Measurements from ENCODE around the gene DDX1. TPM values are rescaled to one million over a fixed set of nuclear protein-coding genes. Genes with fewer than 3 reads are reported as not detected.

The DDX1 gene
- total RNA-seq, 1 donor from 2014 or later: 115 TPM

GRCh38 chr2:15663802-15664201, 72.1 kb downstream of the DDX1 start:
- Mint-ChIP-seq H3K9me3 (ENCODE audit: low read depth) (peaks cover 9% of the 10 kb centered on the region), H3K36me3 (ENCODE audit: insufficient read depth) (peaks cover 4% of the 10 kb centered on the region), H3K4me1 (ENCODE audit: low read depth) (peaks cover 13% of the 10 kb centered on the region), H3K4me3 (ENCODE audit: low read depth) (no peak overlapping the region), H3K27ac (no peak overlapping the region), H3K27me3 (peaks cover 61% of the 10 kb centered on the region)
- TF ChIP-seq CTCF (IDR thresholded peaks at IDR 0.05; ENCODE audit: unreplicated experiment): no peak
- no peak for DNase-seq (ENCODE audit: low spot score, unreplicated experiment)

- no peak overlapping the region for H3K4me3 Mint-ChIP-seq (ENCODE audit: low read depth)
- no peak for TF ChIP-seq CTCF (IDR thresholded peaks at IDR 0.05; ENCODE audit: unreplicated experiment)
- H3K4me1 Mint-ChIP-seq (ENCODE audit: low read depth): peaks cover 13% of the 10 kb centered on the region
- H3K36me3 Mint-ChIP-seq (ENCODE audit: insufficient read depth): peaks cover 4% of the 10 kb centered on the region
- DNase-seq (ENCODE audit: low spot score, unreplicated experiment): no peak
- H3K9me3 Mint-ChIP-seq (ENCODE audit: low read depth): peaks cover 5% of the 10 kb centered on the region
- peaks cover 63% of the 10 kb centered on the region for H3K27me3 Mint-ChIP-seq
- H3K27ac Mint-ChIP-seq: no peak overlapping the region
Observed at GRCh38 chr2:15664273-15665066, 72.8 kb downstream of the DDX1 start.

GRCh38 chr2:15665067-15665942, 73.6 kb downstream of the DDX1 start:
- Mint-ChIP-seq H3K9me3 (ENCODE audit: low read depth) (peaks cover 5% of the 10 kb centered on the region), H3K27ac (no peak overlapping the region), H3K36me3 (ENCODE audit: insufficient read depth) (peaks cover 4% of the 10 kb centered on the region), H3K27me3 (peaks cover 65% of the 10 kb centered on the region), H3K4me1 (ENCODE audit: low read depth) (peaks cover 13% of the 10 kb centered on the region), H3K4me3 (ENCODE audit: low read depth) (no peak overlapping the region)
- no peak for DNase-seq (ENCODE audit: low spot score, unreplicated experiment)
- TF ChIP-seq CTCF (IDR thresholded peaks at IDR 0.05; ENCODE audit: unreplicated experiment): no peak

GRCh38 chr2:15665943-15666460, 74.3 kb downstream of the DDX1 start:
- H3K27ac Mint-ChIP-seq: no peak overlapping the region
- TF ChIP-seq CTCF (IDR thresholded peaks at IDR 0.05; ENCODE audit: unreplicated experiment): no peak
- peaks cover 4% of the 10 kb centered on the region for H3K36me3 Mint-ChIP-seq (ENCODE audit: insufficient read depth)
- no peak overlapping the region for H3K4me3 Mint-ChIP-seq (ENCODE audit: low read depth)
- peaks cover 64% of the 10 kb centered on the region for H3K27me3 Mint-ChIP-seq
- peaks cover 5% of the 10 kb centered on the region for H3K9me3 Mint-ChIP-seq (ENCODE audit: low read depth)
- no peak for DNase-seq (ENCODE audit: low spot score, unreplicated experiment)
- H3K4me1 Mint-ChIP-seq (ENCODE audit: low read depth): peaks cover 13% of the 10 kb centered on the region

All from progenitor cell of endocrine pancreas (in vitro differentiated cells).